Nucleus accumbens (tissue), 56 donors: ENCODE results near the gene CHMP4A.
"Not testable (repeated sequence)": the region's sequence is repeated elsewhere in the genome, so short reads cannot be mapped to it uniquely, and the experiment has no call there.

Source experiments
- DNase-seq, 56 donors: peaks; one replicate each; lab custom pipeline; 2025; lab: John Stamatoyannopoulos, UW

Gene CHMP4A

GRCh38 chr14:24231263-24232120 is 18.2 kb upstream of the CHMP4A start:
- peak in 5 of 56 donors; percentile 22 to 67 (median 57) for DNase-seq

- no peak for DNase-seq
Observed at GRCh38 chr14:24228902-24229301, 15.6 kb upstream of the CHMP4A start.

DNA sequence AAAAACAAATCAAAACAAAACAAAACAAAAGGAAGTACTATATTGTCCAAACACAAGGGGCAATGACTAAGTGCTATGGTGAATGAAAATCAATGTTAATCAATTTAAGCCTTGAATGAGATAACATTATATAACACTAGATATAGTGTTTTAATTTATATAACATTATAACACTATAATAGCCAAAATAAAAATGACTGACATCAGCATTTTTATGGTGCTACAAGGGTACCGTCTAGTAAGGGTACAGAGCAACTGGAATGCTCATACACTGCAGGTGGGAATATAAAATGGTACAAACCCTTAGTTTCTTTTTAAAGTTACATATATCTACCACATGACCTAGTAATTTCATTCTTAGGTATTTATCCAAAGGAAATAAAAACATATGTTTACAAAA is 13.2 kb upstream of the CHMP4A start:
- DNase-seq, result no peak

DNA sequence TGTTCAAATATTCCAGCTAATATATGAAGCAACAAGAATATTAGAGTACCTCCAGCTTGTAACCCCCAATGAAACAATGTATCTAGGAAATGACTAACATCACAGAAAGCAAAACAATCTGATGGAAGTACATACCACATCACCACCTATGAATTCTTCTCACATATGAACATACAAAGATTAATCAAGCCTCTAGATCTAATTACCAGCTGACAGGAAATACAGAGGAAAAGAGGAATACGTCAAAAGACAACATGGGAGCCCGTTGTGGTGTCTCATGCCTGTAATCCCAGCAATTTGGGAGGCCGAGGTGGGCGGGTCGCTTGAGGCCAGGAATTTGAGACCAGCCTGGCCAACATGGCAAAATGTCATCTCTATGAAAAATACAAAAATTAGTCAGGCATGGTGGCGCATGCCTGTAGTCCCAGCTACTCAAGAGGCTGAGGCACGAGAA is 11.4 kb upstream of the CHMP4A start:
- DNase-seq, result no peak

- not testable (repeated sequence) for DNase-seq
Observed at GRCh38 chr14:24222987-24223386, 9.7 kb upstream of the CHMP4A start.

DNA sequence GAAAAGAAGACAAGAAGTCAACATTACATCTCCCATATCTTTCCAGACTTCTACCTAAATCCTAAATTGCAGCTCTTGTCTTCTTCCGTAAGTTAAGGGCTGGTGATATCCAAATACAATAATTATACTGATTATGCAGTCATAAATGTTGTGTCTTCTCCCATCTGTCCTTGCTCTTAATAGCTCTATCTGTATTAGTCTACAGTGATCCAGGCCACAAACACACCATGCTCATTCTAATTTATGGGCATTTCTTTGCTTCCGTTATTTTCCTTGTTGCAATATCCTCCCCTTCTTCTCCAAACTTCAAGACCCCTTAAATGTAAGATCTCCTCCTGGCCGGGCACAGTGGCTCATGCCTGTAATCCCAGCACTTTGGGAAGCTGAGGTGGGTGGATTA is 6.2 kb upstream of the CHMP4A start:
- DNase-seq, result no peak

DNA sequence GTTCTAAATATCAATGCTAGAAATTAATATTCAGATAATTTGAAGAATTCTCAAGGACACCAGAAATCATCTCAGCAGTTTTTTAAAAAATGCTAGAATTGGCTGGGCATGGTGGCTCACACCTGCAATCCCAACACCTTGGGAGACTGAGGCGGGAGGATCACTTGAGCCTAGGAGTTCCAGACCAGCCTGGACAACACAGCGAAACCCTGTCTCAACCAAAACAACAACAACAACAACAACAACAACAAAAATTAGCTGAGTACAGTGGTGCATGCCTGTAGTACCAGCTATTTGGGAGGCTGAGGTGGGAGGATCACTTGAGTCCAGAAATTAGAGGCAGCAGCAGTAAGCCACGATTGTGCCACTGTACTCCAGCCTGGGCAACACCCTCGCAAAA is 5.8 kb upstream of the CHMP4A start:
- DNase-seq, result no peak

DNA sequence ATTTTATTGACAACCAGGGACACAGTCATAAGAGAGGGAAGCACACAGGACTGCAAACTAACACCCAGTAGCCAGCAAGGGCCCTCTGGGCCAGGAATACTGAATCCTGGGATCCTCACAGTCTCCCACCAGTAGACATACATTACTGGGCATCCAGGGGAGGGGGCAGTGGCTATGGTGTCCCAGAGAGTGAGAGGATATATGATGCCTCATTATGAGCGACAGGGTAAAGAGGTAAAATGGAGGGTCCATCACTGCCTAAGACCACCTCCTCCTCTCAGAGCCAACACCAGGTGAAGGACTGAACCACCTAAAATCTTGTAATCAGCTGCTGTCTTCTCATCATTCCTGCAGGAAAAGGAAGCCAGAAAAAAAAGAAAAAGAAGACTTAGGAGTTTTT is 3.6 kb upstream of the CHMP4A start:
- DNase-seq, result not testable (repeated sequence)

GRCh38 chr14:24216345-24216699 is 3.0 kb upstream of the CHMP4A start:
- no peak for DNase-seq

DNA sequence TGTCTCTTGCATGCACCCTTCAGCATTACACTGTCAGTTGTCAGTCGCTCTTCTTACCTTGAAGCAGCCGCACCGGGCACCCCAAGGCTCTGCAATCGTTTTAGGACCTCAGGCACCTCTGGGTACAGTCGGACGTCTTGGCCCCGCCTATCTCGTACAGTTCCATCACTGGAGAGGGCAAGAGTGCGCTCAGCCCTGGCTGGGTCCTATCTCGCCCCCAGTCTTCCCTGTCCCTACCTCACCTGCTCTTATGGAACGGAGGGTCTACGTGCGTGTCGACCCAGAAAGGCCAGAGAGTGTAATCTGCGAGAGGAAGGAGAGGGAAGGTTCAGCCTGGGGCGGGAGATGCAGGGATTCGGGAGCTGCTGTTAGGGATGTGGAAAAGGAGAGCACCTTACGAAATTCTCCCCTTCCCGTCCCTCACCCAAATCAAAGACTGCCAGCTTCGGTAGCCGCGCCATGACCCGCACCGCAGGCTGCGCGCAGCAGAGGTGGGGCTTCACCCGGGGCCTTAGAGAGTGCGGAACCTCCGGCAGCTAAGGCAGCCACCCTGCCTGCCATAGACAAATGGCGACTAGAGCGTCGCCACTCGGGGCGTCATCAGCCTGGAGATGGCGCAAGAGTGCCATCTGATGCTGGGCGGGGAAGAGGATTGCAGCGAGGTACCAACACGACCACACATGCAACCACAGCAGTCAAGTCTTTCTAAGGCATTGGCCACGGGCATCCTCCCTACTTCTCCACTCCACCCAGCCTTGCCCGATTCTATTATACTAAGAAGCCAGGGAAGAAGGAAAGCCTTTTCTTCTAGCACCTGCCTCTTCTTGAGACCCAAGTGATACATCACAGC is 2.4 kb upstream of the CHMP4A start, which contains the start of gene MDP1:
Gene MDP1 (minus strand): TSS at position 572 of the 850 bp plus-strand sequence. CDS start 111 bp downstream, at position 461.
- peak; percentile 29 to 93 (median 75) for DNase-seq

DNA sequence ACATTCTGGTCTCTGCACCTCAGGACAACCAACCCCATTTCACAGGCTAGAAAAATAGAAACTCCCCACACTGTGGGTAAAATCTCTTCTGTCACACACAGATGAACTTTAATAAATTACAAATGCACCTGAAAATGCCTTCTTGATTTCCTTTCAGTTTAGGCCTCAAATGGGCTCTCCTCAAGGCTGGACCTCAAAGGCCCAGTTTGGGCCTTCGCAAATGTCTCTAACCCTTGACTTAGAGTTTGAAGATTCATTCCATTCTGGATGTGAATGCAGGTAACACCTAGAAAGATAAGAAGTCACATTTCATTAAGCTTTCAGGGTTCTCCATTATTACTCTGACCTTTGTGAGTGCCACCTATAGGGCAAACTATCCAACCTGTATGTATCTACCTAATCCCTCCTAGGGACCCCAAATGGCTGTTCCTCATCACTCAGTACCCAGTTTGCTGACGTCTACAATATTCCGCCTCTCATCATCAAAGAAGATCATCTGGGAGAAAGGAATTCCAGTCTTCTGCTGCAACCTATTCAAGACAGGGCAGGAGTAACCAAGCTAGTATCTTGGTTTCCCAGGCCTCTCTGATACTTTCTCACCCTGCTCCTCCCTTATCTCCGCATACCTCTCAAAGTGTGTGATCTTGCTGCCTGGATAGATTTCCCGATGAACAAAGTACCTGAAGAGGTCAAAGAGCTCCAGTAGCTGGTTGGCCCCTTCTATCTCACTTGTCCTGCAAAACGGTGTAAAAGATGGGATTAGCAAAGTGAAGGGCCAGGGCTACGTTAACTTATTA is 776 bp upstream of the CHMP4A start:
- DNase-seq, result no peak

DNA sequence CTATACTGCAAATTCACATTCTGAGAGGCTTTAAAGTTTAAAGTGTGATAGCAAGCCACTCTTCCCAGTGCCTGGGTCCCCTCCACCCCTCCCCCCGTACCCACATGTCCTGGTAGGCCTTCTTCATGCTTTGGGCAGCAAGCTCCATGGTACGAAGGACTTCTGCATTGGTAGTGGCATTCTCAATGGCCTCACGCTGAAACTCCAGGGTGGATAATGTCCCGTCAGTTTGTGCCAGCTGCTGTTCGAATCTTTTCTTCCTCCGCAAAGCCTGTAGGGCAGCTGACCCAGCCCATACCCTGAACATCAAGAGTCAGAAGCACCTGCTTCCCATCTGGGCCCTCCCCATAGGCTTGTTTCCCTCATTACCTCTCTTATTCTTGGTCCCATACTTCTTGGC is 2.0 kb downstream of the CHMP4A start:
- no peak for DNase-seq

GRCh38 chr14:24207625-24208024 is 5.7 kb downstream of the CHMP4A start:
- no peak for DNase-seq

GRCh38 chr14:24207104-24207551 is 6.2 kb downstream of the CHMP4A start:
- DNase-seq, result no peak

GRCh38 chr14:24206260-24207103 is 6.8 kb downstream of the CHMP4A start:
- no peak for DNase-seq

DNA sequence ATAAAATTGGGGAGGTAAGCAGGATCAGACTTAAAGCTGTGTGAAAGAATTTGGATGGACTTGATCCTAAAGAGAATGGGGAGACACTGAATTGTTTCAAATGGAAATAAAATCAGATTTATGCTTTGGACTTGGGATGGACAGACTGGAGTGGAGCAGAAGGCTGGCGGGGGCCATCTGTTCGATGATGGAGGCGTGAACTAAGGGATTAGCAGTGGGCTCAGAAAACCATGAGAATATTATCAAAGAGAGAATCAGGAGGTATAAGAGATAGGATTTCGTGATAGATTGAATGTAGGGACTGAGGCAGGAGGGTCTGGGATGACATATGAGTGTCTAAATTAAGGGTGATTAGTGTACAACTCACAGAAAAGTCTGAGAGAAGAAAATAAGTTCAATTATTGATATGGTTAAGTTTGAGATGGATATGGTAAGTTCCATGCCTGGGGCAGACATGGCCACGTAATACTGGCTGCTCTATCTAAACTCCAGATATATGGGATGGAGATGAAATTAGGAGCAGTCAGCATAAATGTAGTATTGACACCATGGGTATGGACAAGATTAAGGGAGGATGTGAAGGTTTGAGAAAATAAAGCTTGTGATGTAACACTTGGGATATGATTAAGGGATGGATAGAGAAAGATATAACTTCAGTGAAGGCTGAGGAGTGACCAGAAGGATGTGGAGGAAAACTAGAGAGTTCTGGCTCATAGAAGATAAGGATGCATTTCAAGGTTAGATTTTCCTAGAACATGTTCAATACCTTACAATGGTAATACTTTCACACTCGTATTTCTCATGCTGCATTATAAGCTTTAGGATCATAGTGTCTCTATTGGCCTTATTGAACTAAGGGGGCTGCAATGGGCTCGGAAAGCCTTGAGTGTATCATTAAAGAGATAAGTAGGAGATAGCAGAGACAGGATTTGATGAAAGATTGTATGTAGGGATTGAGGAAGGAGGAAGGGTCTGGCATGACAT is 8.8 kb downstream of the CHMP4A start:
- DNase-seq, result no peak

GRCh38 chr14:24203249-24203886 is 9.9 kb downstream of the CHMP4A start:
- DNase-seq, result not testable (repeated sequence)

DNA sequence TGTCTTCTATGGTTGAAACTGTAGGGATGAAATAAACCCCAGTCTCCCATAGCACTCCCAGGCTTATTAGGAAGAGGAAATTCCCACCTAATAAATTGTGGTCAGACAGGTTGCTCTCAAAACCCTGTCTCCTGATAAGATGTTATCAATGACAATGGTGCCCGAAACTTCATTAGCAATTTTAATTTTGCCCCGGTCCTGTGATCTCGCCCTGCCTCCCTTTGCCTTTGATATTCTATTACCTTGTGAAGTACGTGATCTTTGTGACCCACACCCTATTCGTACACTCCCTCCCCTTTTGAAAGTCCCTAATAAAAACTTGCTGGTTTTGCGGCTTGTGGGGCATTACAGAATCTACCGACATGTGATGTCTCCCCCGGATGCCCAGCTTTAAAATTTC is 10.8 kb downstream of the CHMP4A start:
- not testable (repeated sequence) for DNase-seq
